Mesodermal cell (in vitro differentiated cells): ENCODE data around the gene PIH1D1.
"Not testable (repeated sequence)": the region's sequence is repeated elsewhere in the genome, so short reads cannot be mapped to it uniquely, and the experiment has no call there.

Experiments
- H3K27ac ChIP-seq: 2 replicates; pipeline ENCODE4 v1.7.0; 2013; ENCODE audit warnings: mild to moderate bottlenecking, low read depth, low read length, moderate library complexity; ENCODE audit not compliant: severe bottlenecking
- H3K36me3 ChIP-seq: 2 replicates; pipeline ENCODE4 v1.7.1; 2013; ENCODE audit warnings: mild to moderate bottlenecking, low read length, moderate library complexity; ENCODE audit not compliant: control insufficient read depth, insufficient read depth
- H3K4me1 ChIP-seq: one replicate; pipeline ENCODE4 v1.7.1; 2013; ENCODE audit warnings: mild to moderate bottlenecking, low read length; ENCODE audit not compliant: insufficient read depth, control insufficient read depth, poor library complexity, severe bottlenecking
- H3K4me3 ChIP-seq: 2 replicates; pipeline ENCODE4 v1.7.0; 2013; ENCODE audit warnings: low read length, control low read depth, mild to moderate bottlenecking; ENCODE audit not compliant: insufficient read depth, poor library complexity, severe bottlenecking; ENCODE audit errors: extremely low read depth
- H3K9me3 ChIP-seq: 2 replicates; pipeline ENCODE4 v1.7.1; 2013; ENCODE audit warnings: mild to moderate bottlenecking, low read length, moderate library complexity; ENCODE audit not compliant: control insufficient read depth
- WGBS, 2 experiments: methylation state at CpG; one replicate each; pipeline ENCODE4 v1.1.5; 2013; ENCODE audit warnings: missing lambda C conversion rate in 2 of 2; ENCODE audit not compliant: insufficient coverage in 2 of 2; 5-methylcytosine and 5-hydroxymethylcytosine counted together

PIH1D1 gene

DNA sequence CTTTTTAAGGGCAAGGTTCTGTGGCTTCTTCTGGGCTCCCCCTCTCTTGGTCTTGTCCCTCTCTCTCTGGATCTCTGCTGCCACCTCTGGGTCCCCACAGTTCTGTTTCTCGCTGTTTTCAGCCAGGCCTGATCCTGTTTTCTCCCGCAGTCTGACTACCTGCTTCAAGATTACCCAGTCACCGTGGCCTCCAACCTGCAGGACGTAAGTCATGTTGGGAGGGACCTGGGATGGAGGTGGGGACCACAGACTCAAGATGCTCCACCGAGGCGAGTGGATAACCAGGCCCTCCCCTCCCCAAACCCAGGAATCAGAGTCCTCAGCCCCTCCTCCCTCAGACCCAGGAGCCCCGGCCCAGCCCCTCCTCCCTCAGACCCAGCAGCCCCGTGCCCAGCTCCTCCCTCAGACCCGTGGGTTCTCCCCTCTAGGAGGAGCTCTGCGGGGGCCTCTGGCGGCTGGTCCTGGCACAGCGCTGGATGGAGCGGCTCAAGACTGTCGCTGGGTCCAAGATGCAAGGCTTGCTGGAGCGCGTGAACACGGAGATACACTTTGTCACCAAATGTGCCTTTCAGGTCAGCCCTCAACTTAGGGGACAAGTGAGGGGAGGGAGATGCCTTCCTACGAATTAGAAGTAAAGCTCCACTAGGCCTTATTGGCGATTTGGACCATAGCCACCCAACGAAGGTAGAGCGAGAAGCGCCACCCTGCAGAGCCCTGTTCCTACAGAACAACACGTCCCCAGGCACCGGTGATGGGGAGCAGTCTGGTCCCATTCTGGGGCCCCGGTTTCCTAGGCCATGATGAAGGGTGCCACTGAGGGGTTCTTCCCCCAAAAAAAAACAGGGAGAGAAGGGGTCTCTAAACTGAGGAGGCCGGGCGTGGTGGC, 24.6 kb upstream of the PIH1D1 start:
- H3K36me3 ChIP-seq: no peaks in the 10 kb centered on the region
- 27 to 46% methylated on average over 11 to 22 of the region's 27 CpGs for WGBS, 2 experiments
- peaks cover 8% of the 10 kb centered on the region for H3K4me1 ChIP-seq
- H3K27ac ChIP-seq: no peak overlapping the region
- no peak overlapping the region for H3K4me3 ChIP-seq
- H3K9me3 ChIP-seq: no peaks in the 10 kb centered on the region

DNA sequence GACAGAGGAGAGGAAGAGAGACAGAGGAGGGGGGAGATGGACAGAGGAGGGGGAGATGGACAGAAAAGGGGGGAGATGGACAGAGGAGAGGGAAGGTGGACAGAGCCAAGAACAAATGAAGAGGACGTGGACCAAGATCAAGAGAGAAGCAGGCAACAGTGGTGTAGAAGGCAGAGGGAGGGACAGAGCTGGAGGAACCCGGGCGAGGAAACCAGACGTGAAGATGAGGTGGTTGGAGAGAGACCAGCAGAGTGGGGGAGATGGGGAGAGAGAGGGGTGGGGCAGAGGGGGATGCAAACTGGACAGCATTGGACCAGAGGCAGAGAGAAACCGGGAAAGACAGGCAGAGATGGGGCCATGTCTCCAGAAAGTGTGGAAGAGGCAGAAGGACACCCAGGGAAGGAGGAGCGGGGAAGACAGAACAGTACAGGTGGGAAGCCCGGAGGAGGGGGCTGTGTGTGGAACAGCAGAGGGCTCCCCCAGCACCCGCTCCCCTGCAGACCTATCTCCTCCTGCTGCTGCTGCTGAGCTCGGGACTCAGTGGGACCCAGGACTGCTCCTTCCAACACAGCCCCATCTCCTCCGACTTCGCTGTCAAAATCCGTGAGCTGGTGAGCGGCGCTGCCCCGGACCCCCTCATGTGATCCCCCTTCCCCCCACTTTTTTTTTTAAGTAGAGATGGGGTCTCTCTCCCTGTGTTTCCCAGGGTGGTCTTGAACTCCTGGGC, 23.7 kb upstream of the PIH1D1 start:
- Histone ChIP-seq H3K36me3 (peaks cover 6% of the 10 kb centered on the region), H3K9me3 (no peaks in the 10 kb centered on the region), H3K4me1 (peaks cover 8% of the 10 kb centered on the region), H3K27ac (no peak overlapping the region), H3K4me3 (no peak overlapping the region)
- WGBS, 2 experiments: 83 to 87% methylated on average over 7 to 11 of the region's 15 CpGs

DNA sequence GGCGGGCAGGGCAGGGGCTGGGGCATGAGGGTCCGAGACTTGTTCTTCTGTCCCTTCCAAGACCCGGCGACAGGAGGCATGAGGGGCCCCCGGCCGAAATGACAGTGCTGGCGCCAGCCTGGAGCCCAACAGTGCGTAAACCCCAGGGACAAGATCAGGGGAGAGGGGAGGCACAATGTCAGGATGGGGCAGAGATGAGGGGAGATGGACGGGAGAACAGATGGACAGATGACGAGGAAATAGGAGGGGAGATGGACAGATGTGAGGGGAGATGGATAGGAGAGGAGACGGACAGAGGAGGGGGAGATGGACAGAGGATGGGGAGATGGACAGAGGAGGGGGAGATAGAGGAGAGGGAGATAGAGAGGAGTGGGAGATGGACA, 22.9 kb upstream of the PIH1D1 start:
- H3K4me1 ChIP-seq: peaks cover 8% of the 10 kb centered on the region
- peaks cover 13% of the 10 kb centered on the region for H3K36me3 ChIP-seq
- H3K9me3 ChIP-seq: no peaks in the 10 kb centered on the region
- WGBS, 2 experiments: 42 to 57% methylated on average over 10 to 11 of the region's 11 CpGs
- peak overlapping the region; percentile 36 for H3K4me3 ChIP-seq
- no peak overlapping the region for H3K27ac ChIP-seq

DNA sequence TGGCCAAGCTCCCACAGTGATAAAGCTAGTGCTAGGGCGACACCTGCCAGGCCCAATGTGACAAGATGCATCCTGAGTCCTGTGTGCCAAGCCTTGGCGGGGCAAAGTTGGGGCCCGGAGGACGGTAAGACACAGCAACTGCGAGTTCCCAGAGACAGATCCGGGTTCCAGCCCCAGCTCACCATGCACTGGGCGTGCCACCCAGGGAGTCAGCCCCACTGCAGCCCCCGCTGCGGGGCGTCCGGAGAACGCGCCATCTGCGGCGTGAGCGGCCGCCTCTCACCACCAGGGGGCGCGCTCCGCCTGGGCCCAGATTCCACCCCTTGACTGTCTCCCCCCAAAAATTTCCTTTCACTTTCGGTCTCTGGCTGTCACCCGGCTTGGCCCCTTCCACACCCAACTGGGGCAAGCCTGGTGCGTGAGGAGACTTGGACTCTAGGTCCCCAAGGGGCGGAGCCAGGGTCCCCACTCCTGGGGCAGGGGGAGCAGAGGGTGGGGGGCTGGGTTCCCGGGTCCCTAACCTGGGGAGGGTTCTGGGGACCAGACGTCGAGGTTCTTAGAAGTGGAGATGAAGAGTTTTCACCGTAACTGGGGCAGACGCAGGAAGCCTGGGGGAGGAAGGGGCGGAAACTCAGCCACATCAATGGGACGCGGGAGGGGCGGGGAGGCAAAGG, 22.4 kb upstream of the PIH1D1 start, which contains the start of gene FLT3LG:
TSS of gene FLT3LG (plus strand) at position 348 of the 674 bp plus-strand sequence. CDS start 425 bp downstream, outside the sequence.
- Histone ChIP-seq H3K4me1 (peaks cover 8% of the 10 kb centered on the region), H3K4me3 (peak within 1 kb of the TSS; percentile 36), H3K27ac (no peak within 1 kb of the TSS), H3K9me3 (no peaks in the 10 kb centered on the region), H3K36me3 (peaks cover 13% of the 10 kb centered on the region)
- WGBS, 2 experiments: 17 to 36% methylated on average over 8 to 28 of the region's 33 CpGs

DNA sequence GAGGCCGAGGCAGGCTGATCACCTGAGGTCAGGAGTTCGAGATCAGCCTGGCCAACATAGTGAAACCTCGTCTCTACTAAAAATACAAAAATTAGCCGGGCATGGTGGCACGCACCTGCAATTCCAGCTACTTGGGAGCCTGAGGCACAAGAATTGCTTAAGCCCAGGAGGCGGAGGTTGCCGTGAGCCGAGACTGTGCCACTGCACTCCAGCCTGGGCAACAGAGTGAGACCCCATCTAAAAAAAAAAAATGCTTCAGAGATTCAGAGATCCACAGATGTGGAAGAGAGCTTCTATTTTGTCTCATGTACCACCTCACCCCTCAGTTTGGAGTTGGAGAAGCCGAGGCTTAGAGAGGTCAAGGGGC, 21.9 kb upstream of the PIH1D1 start:
- not testable (repeated sequence) for H3K4me1 ChIP-seq, H3K27ac ChIP-seq, H3K4me3 ChIP-seq, H3K9me3 ChIP-seq
- WGBS, 2 experiments: 82 to 93% methylated on average over 6 to 7 of the region's 9 CpGs
- H3K36me3 ChIP-seq: peaks cover 17% of the 10 kb centered on the region

DNA sequence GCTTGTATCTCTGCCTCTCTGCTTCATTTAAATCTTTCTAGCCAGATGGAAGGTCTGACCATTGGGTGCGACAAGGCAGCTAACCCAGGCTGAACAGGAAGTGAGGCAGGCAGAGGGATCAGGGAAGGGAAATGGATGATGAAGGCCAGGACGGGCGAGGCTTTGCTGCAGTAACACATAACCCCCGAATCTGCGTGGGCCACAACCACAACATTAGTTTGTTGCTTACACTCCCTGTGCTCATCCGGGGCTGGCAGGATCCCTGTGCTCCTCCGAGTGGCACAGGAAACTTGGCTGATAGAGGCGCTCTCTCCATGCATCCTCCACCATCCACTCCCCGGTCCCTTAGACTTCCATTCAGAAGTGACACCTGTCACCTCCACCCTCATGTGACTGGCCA, 21.3 kb upstream of the PIH1D1 start:
- Histone ChIP-seq H3K4me1 (peaks cover 8% of the 10 kb centered on the region), H3K27ac (no peak overlapping the region), H3K4me3 (no peak overlapping the region), H3K36me3 (peaks cover 22% of the 10 kb centered on the region), H3K9me3 (no peaks in the 10 kb centered on the region)
- WGBS, 2 experiments: 94 to 96% methylated on average over 7 to 9 of the region's 9 CpGs

DNA sequence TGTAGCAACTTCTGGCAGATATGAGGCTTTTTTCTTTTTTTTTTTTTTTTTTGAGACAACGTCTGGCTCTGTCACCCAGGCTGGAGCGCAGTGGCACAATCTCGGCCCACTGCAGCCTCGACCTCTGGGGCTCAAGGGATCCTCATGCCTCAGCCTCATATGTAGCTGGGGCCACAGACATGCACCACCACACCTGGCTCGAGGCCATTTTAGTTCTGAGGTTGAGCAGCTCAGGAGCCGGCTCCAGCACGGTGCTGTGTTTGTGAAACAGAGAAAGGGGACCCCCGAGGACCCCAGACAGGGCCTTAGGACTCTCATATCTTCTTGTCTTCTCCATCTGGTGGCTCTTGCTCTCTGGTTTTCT, 19.0 kb upstream of the PIH1D1 start:
- Histone ChIP-seq H3K9me3 (no peaks in the 10 kb centered on the region), H3K27ac (no peak overlapping the region), H3K4me1 (peaks cover 8% of the 10 kb centered on the region), H3K36me3 (peaks cover 31% of the 10 kb centered on the region), H3K4me3 (no peak overlapping the region)
- WGBS, 2 experiments: 82 to 98% methylated on average over 7 of the region's 8 CpGs

DNA sequence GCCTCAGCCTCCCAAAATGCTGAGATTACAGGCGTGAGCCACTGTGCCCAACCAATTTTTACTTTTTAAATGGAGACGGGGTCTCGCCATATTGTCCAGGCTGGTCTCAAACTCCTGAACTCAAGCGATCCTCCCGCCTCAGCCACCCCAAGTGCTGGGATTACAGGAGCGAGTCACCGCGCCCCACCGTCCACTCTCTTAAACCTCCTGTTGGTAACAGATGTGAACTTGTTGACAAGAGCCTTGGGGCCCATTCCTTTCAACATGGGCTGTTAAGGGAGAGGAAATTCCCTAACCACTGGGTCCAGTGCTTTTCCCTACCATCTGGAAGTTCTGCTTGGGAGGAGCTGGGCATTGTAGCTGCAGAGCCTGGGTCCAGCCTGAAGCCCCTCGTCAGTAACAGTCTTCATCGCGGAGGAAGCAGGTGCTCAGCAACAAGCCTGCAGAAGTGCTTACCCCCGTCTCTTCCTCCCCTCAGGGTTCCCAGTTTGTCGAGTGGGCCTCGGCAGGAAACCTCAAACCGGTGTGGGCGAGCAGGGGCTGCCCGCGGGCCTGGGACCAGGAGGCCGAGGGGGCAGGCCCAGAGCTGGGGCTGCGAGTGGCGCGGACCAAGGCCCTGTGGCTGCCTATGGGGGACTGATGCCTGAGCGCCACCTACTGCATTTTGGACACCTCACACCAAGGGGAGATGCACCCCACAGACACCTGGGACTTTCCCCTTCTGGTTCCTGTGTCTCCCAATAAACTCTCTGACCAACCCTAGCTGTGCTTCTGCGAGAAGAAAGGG, 18.4 kb upstream of the PIH1D1 start:
- H3K27ac ChIP-seq: no peak overlapping the region
- H3K4me1 ChIP-seq: peaks cover 8% of the 10 kb centered on the region
- no peaks in the 10 kb centered on the region for H3K9me3 ChIP-seq
- peaks cover 35% of the 10 kb centered on the region for H3K36me3 ChIP-seq
- no peak overlapping the region for H3K4me3 ChIP-seq
- WGBS, 2 experiments: 96 to 97% methylated on average over 22 to 24 of the region's 25 CpGs

DNA sequence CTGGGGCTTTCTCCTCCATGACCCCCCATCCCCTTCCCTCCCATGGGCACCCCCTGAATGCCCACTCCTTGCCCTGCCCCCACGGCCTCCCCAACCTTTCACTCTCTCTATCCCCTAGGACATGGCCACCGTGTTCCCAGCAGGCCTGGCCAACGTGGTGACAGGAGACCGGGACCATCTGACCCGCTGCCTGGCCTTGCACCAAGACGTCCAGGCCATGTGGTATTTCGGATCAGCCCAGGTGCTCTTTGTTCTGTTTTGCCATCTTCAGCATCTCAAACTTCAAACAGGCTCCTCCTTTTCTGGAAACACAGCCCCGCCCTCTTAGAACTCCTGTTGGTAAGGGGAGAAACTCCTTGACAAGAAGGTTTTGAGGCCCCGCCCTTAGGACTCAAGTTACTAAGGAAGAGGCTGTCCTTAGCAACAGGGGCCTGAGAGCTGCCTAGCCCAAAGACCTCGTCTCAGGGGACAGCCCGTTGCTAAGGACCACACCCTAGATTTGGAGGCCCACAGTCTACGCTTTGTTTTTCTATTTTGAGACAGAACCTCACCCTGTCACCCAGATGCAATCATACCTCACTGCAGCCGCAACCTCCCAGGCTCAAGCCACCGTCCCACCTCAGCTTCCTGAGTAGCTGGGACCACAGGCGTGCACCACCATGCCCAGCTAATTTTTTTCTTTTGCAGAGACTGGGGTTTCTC, 17.3 kb upstream of the PIH1D1 start:
- Histone ChIP-seq H3K9me3 (no peaks in the 10 kb centered on the region), H3K4me1 (peaks cover 8% of the 10 kb centered on the region), H3K36me3 (peaks cover 35% of the 10 kb centered on the region), H3K4me3 (no peak overlapping the region), H3K27ac (no peak overlapping the region)
- 78 to 87% methylated on average over 14 to 15 of the region's 15 CpGs for WGBS, 2 experiments

DNA sequence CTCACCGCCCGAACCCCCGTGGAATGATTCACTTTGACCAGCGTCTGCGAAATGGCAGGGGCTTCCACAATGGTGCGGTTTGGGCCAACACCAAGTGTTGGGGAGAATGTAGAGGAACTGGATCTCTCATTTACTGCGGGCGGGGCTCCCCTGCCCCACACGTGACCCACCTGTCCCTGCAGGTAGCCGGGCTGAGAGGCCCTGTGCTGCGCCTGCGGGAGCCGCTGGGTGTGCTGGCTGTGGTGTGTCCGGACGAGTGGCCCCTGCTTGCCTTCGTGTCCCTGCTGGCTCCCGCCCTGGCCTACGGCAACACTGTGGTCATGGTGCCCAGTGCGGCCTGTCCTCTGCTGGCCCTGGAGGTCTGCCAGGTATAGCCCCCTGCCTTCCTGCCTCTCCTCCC, 16.6 kb upstream of the PIH1D1 start:
- Histone ChIP-seq H3K4me3 (no peak overlapping the region), H3K4me1 (peaks cover 7% of the 10 kb centered on the region), H3K36me3 (peaks cover 35% of the 10 kb centered on the region), H3K9me3 (no peaks in the 10 kb centered on the region), H3K27ac (no peak overlapping the region)
- WGBS, 2 experiments: 92 to 93% methylated on average over 18 to 19 of the region's 19 CpGs
